ENCODE results near the gene CLDND2. TPM values are rescaled to one million over a fixed set of nuclear protein-coding genes. Genes with fewer than 3 reads are reported as not detected.

The CLDND2 gene
- total and polyA plus RNA-seq, 2 of the 8 experiments (the other 6 are each of a cell fraction or from before 2014, with no cell fraction given): 0.21 to 0.56 TPM

GRCh38 chr19:51394050-51394836, 25.4 kb upstream of the CLDND2 start:
- DNase-seq (ENCODE audit: low read depth in 1 of 2, low spot score in 2 of 2) (peak; percentile 94 to 98), FAIRE-seq (peak; percentile 89)
- Histone ChIP-seq H3K4ac (replicated peaks; ENCODE audit: insufficient read length, low read depth, low read length) (peak overlapping the region; percentile 87), H3K4me3 (ENCODE audit: extremely low read depth in 1 of 4, insufficient read depth in 2 of 4, low read depth in 3 of 4, low read length in 4 of 4) (peak overlapping the region; percentile 67 to 91 (median 83)), H2AFZ (ENCODE audit: low read length) (peak overlapping the region; percentile 77; the same call in 1 of the 2 replicates), H2AK5ac (ENCODE audit: low read depth, low read length) (peak overlapping the region; percentile 80; the same call in 1 of the 2 replicates), H3K4me2 (ENCODE audit: insufficient read depth in 1 of 2, low read depth in 2 of 2, low read length in 2 of 2) (peak overlapping the region; percentile 86), H3K27me3 (replicated peaks in 1 of 4; ENCODE audit: control insufficient read depth in 3 of 4, extremely low read depth in 1 of 4, insufficient read depth in 3 of 4, low read length in 3 of 4) (no peaks in the 10 kb centered on the region), H3K79me2 (ENCODE audit: control insufficient read depth in 1 of 2, insufficient read depth in 2 of 2, low read length in 2 of 2) (peaks cover 0 to 5% of the 10 kb centered on the region in 2 experiments; a peak in 2 of 4 replicates), H3K23me2 (ENCODE audit: low read depth, low read length) (peaks cover 7% of the 10 kb centered on the region), H3K23ac (ENCODE audit: insufficient read length) (no peak overlapping the region), H3K56ac (replicated peaks; ENCODE audit: insufficient read length, low read depth, low read length) (peak overlapping the region; percentile 85), H4K8ac (ENCODE audit: extremely low read depth, insufficient read depth, low read length) (peak overlapping the region; percentile 91; the same call in 1 of the 2 replicates), H2BK15ac (ENCODE audit: low read length) (peak overlapping the region; percentile 81; the same call in 1 of the 2 replicates), H2BK20ac (ENCODE audit: low read length) (no peak overlapping the region), H4K20me1 (replicated peaks in 1 of 2; ENCODE audit: control insufficient read depth in 1 of 2, insufficient read depth in 2 of 2, low read length in 2 of 2) (no peaks in the 10 kb centered on the region), H3K27ac (ENCODE audit: low read depth, low read length) (peak overlapping the region; percentile 86), H2BK12ac (ENCODE audit: low read depth, low read length) (peak overlapping the region; percentile 84; the same call in 1 of the 2 replicates), H3K14ac (ENCODE audit: insufficient read length) (no peak overlapping the region), H3K79me1 (ENCODE audit: low read depth, low read length) (no peaks in the 10 kb centered on the region), H4K5ac (ENCODE audit: insufficient read length, low read depth, low read length) (peak overlapping the region; percentile 90), H3K36me3 (ENCODE audit: control insufficient read depth in 2 of 4, insufficient read depth in 4 of 4, low read length in 3 of 4) (peaks cover 0 to 3% (median 0%) of the 10 kb centered on the region in 4 experiments; a peak in 1 of 8 replicates), H4K91ac (replicated peaks; ENCODE audit: insufficient read length, low read length) (peak overlapping the region; percentile 86), H2BK5ac (ENCODE audit: low read depth, low read length) (peak overlapping the region; percentile 93), H3K9ac (replicated peaks in 1 of 4; ENCODE audit: extremely low read depth in 1 of 4, low read depth in 3 of 4, low read length in 3 of 4) (peak overlapping the region; percentile 83 to 97 (median 88)), H3K18ac (ENCODE audit: extremely low read depth, low read length) (peak overlapping the region; percentile 98), H2BK120ac (replicated peaks; ENCODE audit: low read depth, low read length) (peak overlapping the region; percentile 44), H3K9me3 (ENCODE audit: insufficient read depth in 2 of 2, low read depth in 1 of 2, low read length in 1 of 2) (no peaks in the 10 kb centered on the region), H3K4me1 (replicated peaks in 1 of 4; ENCODE audit: control insufficient read depth in 3 of 4, insufficient read depth in 4 of 4, low read length in 3 of 4) (peaks cover 0 to 7% (median under 1%) of the 10 kb centered on the region in 4 experiments; a peak in 4 of 7 replicates)
- WGBS, 2 experiments (ENCODE audit: extremely low coverage in 1 of 2, insufficient coverage in 1 of 2, insufficient read length in 1 of 2, insufficient replicate concordance in 2 of 2, low coverage in 1 of 2, low lambda C conversion rate in 2 of 2, missing lambda C conversion rate in 1 of 2): 3% methylated on average over 42 of the region's 45 CpGs; no CpG with 5 or more reads in 1 of the 2 experiments
- ChIA-PET CTCF (ENCODE audit: partially characterized antibody) (interaction anchor here (0.8 to 7.0 kb wide), 3 partner anchors 14 to 27 kb away, joined by 4 to 74 read pairs (median 13); no protein-coding TSS in a partner anchor), POLR2A (ENCODE audit: partially characterized antibody) (interaction anchor here (0.5 to 1.9 kb wide), 8 partner anchors 12 to 844 kb away, joined by 3 to 11 read pairs (median 4); partner anchors contain the start of genes CLDND2 and NKG7)
- TF ChIP-seq CREB1 (IDR thresholded peaks at IDR 0.05) (0 out of 2 replicates have a peak, but pooled peaks have one; percentile 34), SRF (IDR thresholded peaks at IDR 0.05; ENCODE audit: low read depth, low read length) (0 out of 2 replicates have a peak, but pooled peaks have one; percentile 46), RAD21 (IDR thresholded peaks at IDR 0.05 in 1 of 2, conservative IDR thresholded peaks at IDR 0.05 in 1 of 2; ENCODE audit: low read depth in 2 of 2, low read length in 2 of 2) (no peak; a peak in 1 of 4 replicates), PHF8 (conservative IDR thresholded peaks at IDR 0.05; ENCODE audit: low read depth, low read length) (peak; percentile 66), FOSL1 (IDR thresholded peaks at IDR 0.05; ENCODE audit: insufficient read depth, low read depth, low read length) (peak; percentile 68; the same call in 1 of the 2 replicates), TCF12 (IDR thresholded peaks at IDR 0.05; ENCODE audit: low read depth, low read length) (no peak), SP1 (IDR thresholded peaks at IDR 0.05; ENCODE audit: low read depth, low read length) (peak; percentile 95), TAF7 (optimal IDR thresholded peaks at IDR 0.05; ENCODE audit: borderline replicate concordance, low read depth, low read length) (no peak), NANOG (IDR thresholded peaks at IDR 0.05; ENCODE audit: insufficient read depth, low read depth, low read length, poor library complexity, severe bottlenecking) (no peak), CHD2 (IDR thresholded peaks at IDR 0.05; ENCODE audit: low read length) (peak; percentile 76)

All from H1 (cell line).